Trophoblast cell (in vitro differentiated cells and primary cell): Measurements from ENCODE around the gene CAMSAP3.

Source experiments
- DNase-seq, 2 donors: peaks; one replicate each; pipeline ENCODE4 v3.0.0-alpha.2; 2016
- H2AFZ ChIP-seq: 2 replicates; pipeline ENCODE4 v1.6.1; 2013; ENCODE audit warnings: low read length, moderate library complexity, mild to moderate bottlenecking; ENCODE audit not compliant: insufficient read depth, poor library complexity
- H2AK5ac ChIP-seq: 2 replicates; pipeline ENCODE4 v1.6.1; 2013; ENCODE audit warnings: mild to moderate bottlenecking, low read length
- H2BK120ac ChIP-seq: 2 replicates; pipeline ENCODE4 v1.6.1; 2013; ENCODE audit warnings: low read length, mild to moderate bottlenecking, moderate library complexity; ENCODE audit not compliant: insufficient read depth, poor library complexity
- H2BK12ac ChIP-seq: 2 replicates; pipeline ENCODE4 v1.6.1; 2013; ENCODE audit warnings: mild to moderate bottlenecking, low read length, moderate library complexity
- H2BK5ac ChIP-seq: 2 replicates; pipeline ENCODE4 v1.6.1; 2013; ENCODE audit warnings: low read length, low read depth, moderate library complexity, mild to moderate bottlenecking; ENCODE audit not compliant: poor library complexity
- H3K14ac ChIP-seq: 2 replicates; pipeline ENCODE4 v1.6.1; 2013; ENCODE audit warnings: mild to moderate bottlenecking, low read length
- H3K18ac ChIP-seq: 2 replicates; pipeline ENCODE4 v1.6.1; 2013; ENCODE audit warnings: mild to moderate bottlenecking, low read length
- H3K23ac ChIP-seq: 2 replicates; pipeline ENCODE4 v1.6.1; 2013; ENCODE audit warnings: low read length
- H3K27ac ChIP-seq: 2 replicates; pipeline ENCODE4 v1.5.1; 2013; ENCODE audit warnings: low read depth, mild to moderate bottlenecking, inconsistent platforms, low read length, moderate library complexity
- H3K27me3 ChIP-seq: 2 replicates; pipeline ENCODE4 v1.6.1; 2013; ENCODE audit warnings: inconsistent platforms, mild to moderate bottlenecking, low read length, moderate library complexity; ENCODE audit not compliant: insufficient read depth
- H3K36me3 ChIP-seq, 2 experiments: 1 replicate in 1 of 2; 2 replicates in 1 of 2; pipeline ENCODE4 v1.6.1; 2013; ENCODE audit warnings: low read length in 2 of 2, mild to moderate bottlenecking in 2 of 2, moderate library complexity in 1 of 2; ENCODE audit not compliant: insufficient read depth in 2 of 2, control insufficient read depth in 1 of 2
- H3K4ac ChIP-seq: 2 replicates; pipeline ENCODE4 v1.6.1; 2013; ENCODE audit warnings: low read depth, mild to moderate bottlenecking, low read length, moderate library complexity
- H3K4me1 ChIP-seq, 2 experiments: 1 replicate in 1 of 2; 2 replicates in 1 of 2; pipeline ENCODE4 v1.6.1; 2013; ENCODE audit warnings: low read length in 2 of 2, mild to moderate bottlenecking in 2 of 2, moderate library complexity in 1 of 2; ENCODE audit not compliant: insufficient read depth in 2 of 2, control insufficient read depth in 1 of 2
- H3K4me2 ChIP-seq: 2 replicates; pipeline ENCODE4 v1.6.1; 2013; ENCODE audit warnings: inconsistent platforms, mild to moderate bottlenecking, low read length, moderate library complexity
- H3K4me3 ChIP-seq: 2 replicates; pipeline ENCODE4 v1.5.1; 2013; ENCODE audit warnings: mild to moderate bottlenecking, low read depth, low read length, inconsistent platforms
- H3K79me1 ChIP-seq: one replicate; pipeline ENCODE4 v1.6.1; 2013; ENCODE audit warnings: low read length
- H3K79me2 ChIP-seq: 2 replicates; pipeline ENCODE4 v1.6.1; 2013; ENCODE audit warnings: low read length, mild to moderate bottlenecking; ENCODE audit not compliant: control insufficient read depth, insufficient read depth, poor library complexity
- H3K9ac ChIP-seq: 2 replicates; pipeline ENCODE4 v1.6.1; 2013; ENCODE audit warnings: mild to moderate bottlenecking, low read length
- H3K9me3 ChIP-seq: 2 replicates; pipeline ENCODE4 v1.6.1; 2013; ENCODE audit warnings: low read depth, mild to moderate bottlenecking, control low read depth, inconsistent platforms, low read length; ENCODE audit not compliant: insufficient read depth
- H4K12ac ChIP-seq: 2 replicates; pipeline ENCODE4 v1.6.1; 2013; ENCODE audit warnings: low read depth, mild to moderate bottlenecking, low read length, moderate library complexity
- H4K8ac ChIP-seq: 2 replicates; pipeline ENCODE4 v1.6.1; 2013; ENCODE audit warnings: low read depth, mild to moderate bottlenecking, low read length, moderate library complexity
- H4K91ac ChIP-seq: one replicate; pipeline ENCODE4 v1.6.1; 2013; ENCODE audit warnings: low read depth, mild to moderate bottlenecking, low read length, moderate library complexity
- WGBS: extraction: QIAGEN DNeasy Blood & Tissue Kit; methylation state at CpG from one replicate; pipeline ENCODE4 v1.1.7; 2013; ENCODE audit warnings: missing lambda C conversion rate; ENCODE audit not compliant: insufficient read length, insufficient coverage; ENCODE audit errors: extremely low coverage; 5-methylcytosine and 5-hydroxymethylcytosine counted together

The CAMSAP3 gene

GRCh38 chr19:7622933-7623685 is 27.4 kb downstream of the CAMSAP3 start:
- no peak overlapping the region for H3K18ac ChIP-seq
- H4K12ac ChIP-seq: no peak overlapping the region
- H2BK12ac ChIP-seq: no peak overlapping the region
- H3K14ac ChIP-seq: no peak overlapping the region
- no peak for DNase-seq
- peaks cover 11 to 12% of the 10 kb centered on the region in 2 experiments for H3K4me1 ChIP-seq
- no peak overlapping the region for H3K4me2 ChIP-seq
- no peak overlapping the region for H3K9ac ChIP-seq
- no CpG with 5 or more reads among the region's 16 CpGs for WGBS
- H2BK5ac ChIP-seq: no peak overlapping the region
- peaks cover 85 to 87% of the 10 kb centered on the region in 2 experiments for H3K36me3 ChIP-seq
- H4K91ac ChIP-seq: no peak overlapping the region
- H3K79me1 ChIP-seq: peaks cover 2% of the 10 kb centered on the region
- H3K9me3 ChIP-seq: peaks cover 2% of the 10 kb centered on the region
- H4K8ac ChIP-seq: no peak overlapping the region
- no peak overlapping the region for H3K23ac ChIP-seq
- no peak overlapping the region for H3K4me3 ChIP-seq
- no peak overlapping the region for H2BK120ac ChIP-seq
- peaks cover 2% of the 10 kb centered on the region for H3K79me2 ChIP-seq
- no peak overlapping the region for H2AFZ ChIP-seq
- no peak overlapping the region for H3K4ac ChIP-seq
- no peaks in the 10 kb centered on the region for H3K27me3 ChIP-seq
- H3K27ac ChIP-seq: no peak overlapping the region
- no peak overlapping the region for H2AK5ac ChIP-seq

DNA sequence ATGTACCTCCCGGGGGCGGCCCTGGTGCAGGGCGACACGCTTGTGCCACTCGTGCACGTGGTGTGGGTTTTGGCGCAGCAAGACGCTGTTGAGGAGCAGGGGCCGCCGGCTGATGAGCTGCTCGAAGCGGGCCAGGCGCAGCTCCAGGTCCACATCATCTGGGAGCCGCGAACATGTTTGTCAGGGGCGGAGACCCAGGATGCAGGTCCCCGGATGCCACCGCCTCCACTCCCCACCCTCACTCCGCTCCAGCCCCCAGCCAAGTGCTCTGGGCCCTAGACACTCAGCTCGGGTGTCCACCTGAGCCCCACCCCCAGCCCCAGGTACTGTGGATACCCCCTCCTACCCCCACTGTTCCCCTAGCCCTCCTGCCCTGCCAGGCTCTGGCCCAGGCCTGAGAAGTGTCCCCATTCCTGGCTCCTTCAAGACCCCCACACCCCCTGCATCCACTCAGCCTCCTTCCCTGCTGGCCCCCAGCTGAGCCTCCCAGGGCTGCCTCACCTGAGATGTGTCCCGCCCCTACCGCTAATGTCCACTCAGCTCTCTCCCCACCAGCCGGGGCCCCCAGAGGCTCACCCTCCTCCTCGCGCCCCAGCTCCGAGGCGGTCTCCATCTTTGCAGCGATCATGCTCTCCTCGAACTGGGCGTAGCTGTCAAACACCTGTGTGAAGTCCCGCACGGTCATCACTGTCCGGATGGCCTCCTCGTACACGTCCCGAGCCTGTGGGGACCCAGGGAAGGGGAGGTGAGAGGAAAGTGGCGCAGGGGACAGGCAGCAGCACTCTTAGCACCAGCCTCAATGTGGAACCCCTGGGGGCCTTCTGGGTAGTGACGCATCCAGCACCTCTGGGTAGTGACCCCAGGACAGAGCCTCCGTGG is 28.3 kb downstream of the CAMSAP3 start:
- Histone ChIP-seq H3K23ac (no peak overlapping the region), H3K18ac (no peak overlapping the region), H3K27me3 (no peaks in the 10 kb centered on the region), H3K9ac (no peak overlapping the region), H3K4me2 (no peak overlapping the region), H2BK12ac (no peak overlapping the region), H3K4me3 (no peak overlapping the region), H3K79me2 (peaks cover 9% of the 10 kb centered on the region), H3K79me1 (peaks cover 1% of the 10 kb centered on the region), H2BK5ac (no peak overlapping the region), H2AFZ (no peak overlapping the region), H3K4ac (no peak overlapping the region), H2BK120ac (no peak overlapping the region), H4K91ac (no peak overlapping the region), H3K27ac (no peak overlapping the region), H2AK5ac (no peak overlapping the region), H3K4me1 (peaks cover 13 to 14% of the 10 kb centered on the region in 2 experiments), H3K36me3 (peaks cover 77 to 78% of the 10 kb centered on the region in 2 experiments), H4K12ac (no peak overlapping the region), H4K8ac (no peak overlapping the region), H3K9me3 (peaks cover 2% of the 10 kb centered on the region), H3K14ac (no peak overlapping the region)
- DNase-seq: no peak
- WGBS: no CpG with 5 or more reads among the region's 39 CpGs

GRCh38 chr19:7624810-7625209 is 29.1 kb downstream of the CAMSAP3 start:
- H3K27me3 ChIP-seq: no peaks in the 10 kb centered on the region
- no peak for DNase-seq
- no peak overlapping the region for H4K8ac ChIP-seq
- H3K4me1 ChIP-seq: peaks cover 6% of the 10 kb centered on the region in 2 experiments
- WGBS: no CpG with 5 or more reads among the region's 17 CpGs
- H3K18ac ChIP-seq: no peak overlapping the region
- no peak overlapping the region for H3K4me3 ChIP-seq
- H3K4me2 ChIP-seq: no peak overlapping the region
- H2AK5ac ChIP-seq: no peak overlapping the region
- no peak overlapping the region for H4K12ac ChIP-seq
- H3K4ac ChIP-seq: no peak overlapping the region
- no peak overlapping the region for H3K27ac ChIP-seq
- peaks cover 2% of the 10 kb centered on the region for H3K9me3 ChIP-seq
- no peak overlapping the region for H2AFZ ChIP-seq
- no peak overlapping the region for H3K23ac ChIP-seq
- H3K79me1 ChIP-seq: peaks cover 2% of the 10 kb centered on the region
- H3K14ac ChIP-seq: no peak overlapping the region
- H3K79me2 ChIP-seq: peaks cover 14% of the 10 kb centered on the region
- H3K36me3 ChIP-seq: peaks cover 71 to 74% of the 10 kb centered on the region in 2 experiments
- H2BK12ac ChIP-seq: no peak overlapping the region
- no peak overlapping the region for H2BK120ac ChIP-seq
- H3K9ac ChIP-seq: no peak overlapping the region
- no peak overlapping the region for H2BK5ac ChIP-seq
- H4K91ac ChIP-seq: no peak overlapping the region

DNA sequence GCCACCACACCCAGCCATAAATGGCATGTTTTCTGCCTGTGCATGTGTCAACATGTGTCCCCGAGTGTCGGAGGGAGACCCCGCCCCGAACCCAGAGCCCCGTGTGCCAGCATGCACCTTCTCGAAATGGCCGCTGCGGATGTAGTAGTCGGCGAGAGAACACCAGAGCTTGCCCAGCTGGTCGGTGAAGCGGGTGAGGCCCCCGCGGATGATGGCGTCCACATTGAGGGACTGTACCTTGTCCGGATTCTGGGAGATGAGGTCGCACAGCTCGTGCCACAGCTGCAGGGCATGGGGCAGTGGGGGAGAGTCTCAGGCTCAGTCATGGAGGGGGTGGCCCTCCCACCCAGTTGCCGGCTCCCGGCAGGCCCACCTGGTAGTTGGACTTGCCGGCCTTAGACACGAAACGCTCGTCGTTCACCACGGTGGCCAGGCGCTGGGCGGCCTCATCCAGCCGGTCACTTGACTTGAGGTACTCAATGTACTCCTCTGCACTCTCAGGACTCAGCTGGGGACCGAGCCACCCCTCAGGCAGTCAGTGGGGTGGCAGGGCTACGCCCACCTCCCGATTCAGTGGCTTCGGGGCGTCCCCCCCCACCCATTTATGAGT is 30.2 kb downstream of the CAMSAP3 start:
- H3K79me2 ChIP-seq: peaks cover 21% of the 10 kb centered on the region
- H4K12ac ChIP-seq: no peak overlapping the region
- H3K9ac ChIP-seq: no peak overlapping the region
- no peaks in the 10 kb centered on the region for H3K27me3 ChIP-seq
- no CpG with 5 or more reads among the region's 34 CpGs for WGBS
- no peak overlapping the region for H3K23ac ChIP-seq
- peaks cover 2% of the 10 kb centered on the region for H3K79me1 ChIP-seq
- no peak overlapping the region for H3K14ac ChIP-seq
- H3K4me3 ChIP-seq: no peak overlapping the region
- H3K4ac ChIP-seq: no peak overlapping the region
- H2AFZ ChIP-seq: no peak overlapping the region
- H3K9me3 ChIP-seq: peaks cover 2% of the 10 kb centered on the region
- no peak overlapping the region for H2BK5ac ChIP-seq
- H2BK12ac ChIP-seq: no peak overlapping the region
- H4K91ac ChIP-seq: no peak overlapping the region
- peaks cover 11% of the 10 kb centered on the region in 2 experiments for H3K4me1 ChIP-seq
- DNase-seq: no peak
- no peak overlapping the region for H3K18ac ChIP-seq
- H3K36me3 ChIP-seq: peaks cover 61 to 63% of the 10 kb centered on the region in 2 experiments
- H2AK5ac ChIP-seq: no peak overlapping the region
- no peak overlapping the region for H3K4me2 ChIP-seq
- H4K8ac ChIP-seq: no peak overlapping the region
- no peak overlapping the region for H3K27ac ChIP-seq
- no peak overlapping the region for H2BK120ac ChIP-seq
